Measurements from ENCODE around the gene AP1B1. TPM values are rescaled to one million over a fixed set of nuclear protein-coding genes. Genes with fewer than 3 reads are reported as not detected.

The AP1B1 gene
- total and polyA plus RNA-seq, 7 donors, result 33.1 to 83.2 (median 43.6) TPM

- Histone ChIP-seq H3K9me3 (no peaks in the 10 kb centered on the region), H3K27ac (peak overlapping the region in 1 of 4 donors; percentile 79), H3K4me3 (no peak overlapping the region), H3K36me3 (peaks cover 22 to 62% (median 46%) of the 10 kb centered on the region in 4 donors), H3K4me1 (peaks cover 0 to 51% (median 46%) of the 10 kb centered on the region in 4 donors), H3K27me3 (no peaks in the 10 kb centered on the region)
- TF ChIP-seq POLR2AphosphoS5 (IDR thresholded peaks at IDR 0.05) (no peak), EP300 (IDR thresholded peaks at IDR 0.05) (no peak), CTCF (IDR thresholded peaks at IDR 0.05) (no peak), POLR2A (IDR thresholded peaks at IDR 0.05) (no peak)
- 92 to 94% methylated on average over 10 of the region's 10 CpGs for WGBS, 2 donors
- intact Hi-C loops (cut with DNase I), result no loop called here
- no peak for DNase-seq
These were observed 45.6 kb downstream of the AP1B1 start for GRCh38 chr22:29342577-29343312.

- Histone ChIP-seq H3K27me3 (no peaks in the 10 kb centered on the region), H3K27ac (no peak overlapping the region), H3K36me3 (peaks cover 22 to 62% (median 47%) of the 10 kb centered on the region in 4 donors), H3K4me3 (no peak overlapping the region), H3K4me1 (peaks cover 0 to 45% (median 42%) of the 10 kb centered on the region in 4 donors), H3K9me3 (no peaks in the 10 kb centered on the region)
- DNase-seq, result no peak
- 92 to 96% methylated on average over 6 of the region's 6 CpGs for WGBS, 2 donors
- TF ChIP-seq EP300 (IDR thresholded peaks at IDR 0.05) (no peak), POLR2AphosphoS5 (IDR thresholded peaks at IDR 0.05) (no peak), POLR2A (IDR thresholded peaks at IDR 0.05) (no peak), CTCF (IDR thresholded peaks at IDR 0.05) (no peak)
- intact Hi-C loops (cut with DNase I), result no loop called here
These were observed 46.2 kb downstream of the AP1B1 start for GRCh38 chr22:29342177-29342576.

GRCh38 chr22:29341849-29342127 is 46.6 kb downstream of the AP1B1 start:
- DNase-seq, result no peak
- H3K27ac ChIP-seq, result no peak overlapping the region
- peaks cover 22 to 66% (median 47%) of the 10 kb centered on the region in 4 donors for H3K36me3 ChIP-seq
- 95 to 98% methylated on average over 2 of the region's 2 CpGs for WGBS, 2 donors
- no peaks in the 10 kb centered on the region for H3K27me3 ChIP-seq
- TF ChIP-seq POLR2AphosphoS5 (IDR thresholded peaks at IDR 0.05) (no peak), CTCF (IDR thresholded peaks at IDR 0.05) (no peak), EP300 (IDR thresholded peaks at IDR 0.05) (no peak), POLR2A (IDR thresholded peaks at IDR 0.05) (no peak)
- intact Hi-C loops (cut with DNase I), result no loop called here
- no peak overlapping the region for H3K4me3 ChIP-seq
- H3K9me3 ChIP-seq, result no peaks in the 10 kb centered on the region
- H3K4me1 ChIP-seq, result peaks cover 0 to 41% (median 38%) of the 10 kb centered on the region in 4 donors

- H3K27ac ChIP-seq, result no peak overlapping the region
- DNase-seq, result no peak
- no peaks in the 10 kb centered on the region for H3K27me3 ChIP-seq
- H3K9me3 ChIP-seq, result no peaks in the 10 kb centered on the region
- intact Hi-C loops (cut with DNase I), result no loop called here
- H3K4me1 ChIP-seq, result peaks cover 0 to 36% (median 33%) of the 10 kb centered on the region in 4 donors
- H3K36me3 ChIP-seq, result peaks cover 22 to 72% (median 48%) of the 10 kb centered on the region in 4 donors
- 94 to 95% methylated on average over 25 of the region's 25 CpGs for WGBS, 2 donors
- no peak for TF ChIP-seq POLR2A (IDR thresholded peaks at IDR 0.05)
- TF ChIP-seq POLR2AphosphoS5 (IDR thresholded peaks at IDR 0.05), result no peak
- TF ChIP-seq CTCF (IDR thresholded peaks at IDR 0.05), result no peak
- no peak for TF ChIP-seq EP300 (IDR thresholded peaks at IDR 0.05)
- no peak overlapping the region for H3K4me3 ChIP-seq
These were observed 47.1 kb downstream of the AP1B1 start for GRCh38 chr22:29341056-29341848.
